Sigmoid colon (tissue), 7 donors: ENCODE measurements around the gene TTC38. TPM values are rescaled to one million over a fixed set of nuclear protein-coding genes. Genes with fewer than 3 reads are reported as not detected.

Source experiments
- DNase-seq: peaks from one replicate; pipeline ENCODE4 v3.0.0-alpha.2; 2019
- H3K27ac ChIP-seq, 4 donors: fragments of 200-600 bp; sonication (generic); one replicate each; pipeline ENCODE4 v1.5.1; 2016 to 2019; ENCODE audit warnings: mild to moderate bottlenecking in 1 of 4
- H3K27me3 ChIP-seq, 3 donors: fragments of 200-600 bp; sonication (generic); one replicate each; pipeline ENCODE4 v1.5.1; 2019; ENCODE audit warnings: mild to moderate bottlenecking in 1 of 3
- H3K36me3 ChIP-seq, 4 donors: fragments of 200-600 bp; sonication (generic); one replicate each; pipeline ENCODE4 v1.5.1; 2016 to 2019
- H3K4me1 ChIP-seq, 4 donors: fragments of 200-600 bp; sonication (generic); one replicate each; pipeline ENCODE4 v1.5.1; 2017 to 2019
- H3K4me3 ChIP-seq, 4 donors: fragments of 200-600 bp; sonication (generic); one replicate each; pipeline ENCODE4 v1.5.1; 2017 to 2019; ENCODE audit warnings: mild to moderate bottlenecking in 2 of 4, moderate library complexity in 1 of 4
- H3K9me3 ChIP-seq, 4 donors: fragments of 200-600 bp in 3 of 4; sonication (generic) in 3 of 4; one replicate each; pipeline versions ENCODE4 v1.5.1 to v1.6.1; 2013 to 2019
- EP300 ChIP-seq, 4 donors: sonication (generic); formaldehyde crosslinking; IDR thresholded peaks; one replicate each; pipeline ENCODE4 v1.6.1; 2017; ENCODE audit warnings: antibody characterized with exemption in 4 of 4
- POLR2A ChIP-seq, 2 donors: fragments of 450-650 bp; IDR thresholded peaks; one replicate each; pipeline ENCODE4 v1.6.1; 2016; ENCODE audit warnings: antibody characterized with exemption in 2 of 2, mild to moderate bottlenecking in 2 of 2, moderate library complexity in 2 of 2
- POLR2AphosphoS5 ChIP-seq, 4 donors: sonication (generic); formaldehyde crosslinking; IDR thresholded peaks; one replicate each; pipeline ENCODE4 v1.6.1; 2017; ENCODE audit warnings: antibody characterized with exemption in 4 of 4
- WGBS, 2 donors: extraction: QIAGEN DNeasy Blood & Tissue Kit; methylation state at CpG; one replicate each; pipeline ENCODE4 v1.1.7; 2013; 5-methylcytosine and 5-hydroxymethylcytosine counted together
- intact Hi-C: fragments of 100-400 bp; cut with DNase I; formaldehyde crosslinking; loops from one replicate; pipeline ENCODE4 v1.15.1; 2023
- polyA plus RNA-seq, 3 donors: library from polyadenylated mRNA; stranded (reverse); fragments of 200-250 nt; gene quantifications; one replicate each; pipeline ENCODE4 v1.2.3, GENCODE V29; 2013
- total RNA-seq, 4 donors: library from RNA; depleted of rRNA; stranded (reverse); fragments of >200 nt; gene quantifications; one replicate each; pipeline ENCODE4 v1.1.0, GENCODE V29; 2016
- TF ChIP-seq, protein P1 (sequence below), 4 experiments: fragments of 450-650 bp in 3 of 4; fragments of 200-600 bp in 1 of 4; IDR thresholded peaks; one replicate each; pipeline ENCODE4 v1.5.1; 2016 to 2019; ENCODE audit warnings: antibody characterized with exemption in 4 of 4, mild to moderate bottlenecking in 3 of 4, moderate library complexity in 2 of 4
- donor health status: healthy with polysubstance abuse.
- donor health status: Bipolar disorder and iron deficiency.
- donor health status: healthy.

The TTC38 gene
- total and polyA plus RNA-seq, 7 donors, result 34.6 to 105 (median 56.0) TPM

DNA sequence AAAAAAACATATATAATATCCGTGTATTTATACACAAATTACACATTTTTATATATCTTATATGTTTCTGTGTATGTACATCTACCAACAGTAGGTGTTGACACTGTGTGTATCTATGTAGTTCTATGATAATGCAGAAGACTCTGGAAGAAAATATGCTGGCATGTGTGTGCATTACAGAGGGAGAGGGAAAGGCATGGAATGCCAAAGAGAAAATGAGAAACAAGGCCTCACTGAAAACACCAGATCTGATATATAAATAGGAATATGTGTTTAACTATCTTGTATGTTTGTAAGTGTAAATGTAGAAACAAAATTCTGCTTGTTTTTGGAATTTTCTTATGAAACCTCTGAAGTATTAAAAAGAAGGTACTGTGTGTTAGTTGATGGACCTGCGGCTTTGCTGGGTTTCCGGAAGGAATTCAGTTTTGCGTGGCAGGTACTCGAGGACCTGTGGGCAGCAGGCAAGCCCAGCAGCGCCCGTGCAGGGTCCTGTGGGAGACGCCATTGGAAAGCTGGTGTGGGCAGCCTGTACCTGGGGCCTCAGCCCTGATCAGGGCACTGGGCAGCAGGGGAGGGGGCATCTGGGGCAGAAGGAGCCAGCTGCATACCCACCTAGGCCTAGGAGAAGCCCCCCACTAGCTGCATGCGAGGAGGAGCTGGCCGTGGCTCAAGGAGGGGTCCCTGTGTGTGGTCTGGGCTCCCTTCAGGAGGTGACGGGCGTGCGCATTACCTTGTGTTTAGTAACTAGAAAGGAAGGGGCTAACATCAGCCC, 60.1 kb downstream of the TTC38 start:
- intact Hi-C loops, result no loop called here
- no peak for TF ChIP-seq POLR2AphosphoS5 (IDR thresholded peaks at IDR 0.05)
- TF ChIP-seq, protein P1, sequence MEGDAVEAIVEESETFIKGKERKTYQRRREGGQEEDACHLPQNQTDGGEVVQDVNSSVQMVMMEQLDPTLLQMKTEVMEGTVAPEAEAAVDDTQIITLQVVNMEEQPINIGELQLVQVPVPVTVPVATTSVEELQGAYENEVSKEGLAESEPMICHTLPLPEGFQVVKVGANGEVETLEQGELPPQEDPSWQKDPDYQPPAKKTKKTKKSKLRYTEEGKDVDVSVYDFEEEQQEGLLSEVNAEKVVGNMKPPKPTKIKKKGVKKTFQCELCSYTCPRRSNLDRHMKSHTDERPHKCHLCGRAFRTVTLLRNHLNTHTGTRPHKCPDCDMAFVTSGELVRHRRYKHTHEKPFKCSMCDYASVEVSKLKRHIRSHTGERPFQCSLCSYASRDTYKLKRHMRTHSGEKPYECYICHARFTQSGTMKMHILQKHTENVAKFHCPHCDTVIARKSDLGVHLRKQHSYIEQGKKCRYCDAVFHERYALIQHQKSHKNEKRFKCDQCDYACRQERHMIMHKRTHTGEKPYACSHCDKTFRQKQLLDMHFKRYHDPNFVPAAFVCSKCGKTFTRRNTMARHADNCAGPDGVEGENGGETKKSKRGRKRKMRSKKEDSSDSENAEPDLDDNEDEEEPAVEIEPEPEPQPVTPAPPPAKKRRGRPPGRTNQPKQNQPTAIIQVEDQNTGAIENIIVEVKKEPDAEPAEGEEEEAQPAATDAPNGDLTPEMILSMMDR (IDR thresholded peaks at IDR 0.05), result no peak
- no peak for TF ChIP-seq EP300 (IDR thresholded peaks at IDR 0.05)
- TF ChIP-seq POLR2A (IDR thresholded peaks at IDR 0.05), result no peak
- 96 to 97% methylated on average over 13 of the region's 13 CpGs for WGBS, 2 donors
- no peaks in the 10 kb centered on the region for H3K4me1 ChIP-seq
- H3K27me3 ChIP-seq, result no peaks in the 10 kb centered on the region
- no peak overlapping the region for H3K4me3 ChIP-seq
- no peaks in the 10 kb centered on the region for H3K9me3 ChIP-seq
- no peaks in the 10 kb centered on the region for H3K36me3 ChIP-seq
- no peak overlapping the region for H3K27ac ChIP-seq
- DNase-seq, result no peak

DNA sequence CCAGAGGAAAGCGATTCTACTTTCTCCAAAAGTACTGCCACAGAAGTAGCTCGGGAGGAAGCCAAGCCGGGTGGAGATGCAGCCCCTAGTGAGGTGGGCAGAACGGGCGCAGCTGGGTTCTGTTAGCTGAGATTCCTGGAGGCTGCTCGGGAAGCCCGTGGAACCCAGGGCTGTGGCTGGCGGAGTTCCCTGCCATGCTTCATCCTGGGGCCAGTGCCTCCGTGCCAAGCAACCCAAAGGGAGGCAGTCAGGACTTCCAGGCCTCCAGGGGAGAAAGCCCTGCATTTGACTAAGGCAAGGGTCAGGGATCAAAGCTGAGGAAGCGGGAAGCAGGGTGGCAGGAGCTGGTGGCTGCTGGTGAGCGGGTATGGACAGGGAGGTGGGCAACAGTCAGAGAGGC, 61.0 kb downstream of the TTC38 start:
- Histone ChIP-seq H3K4me3 (no peak overlapping the region), H3K27me3 (no peaks in the 10 kb centered on the region), H3K27ac (no peak overlapping the region), H3K9me3 (no peaks in the 10 kb centered on the region), H3K4me1 (no peaks in the 10 kb centered on the region), H3K36me3 (no peaks in the 10 kb centered on the region)
- 98% methylated on average over 11 of the region's 11 CpGs for WGBS, 2 donors
- no peak for DNase-seq
- intact Hi-C loops, result no loop called here
- TF ChIP-seq POLR2A (IDR thresholded peaks at IDR 0.05), result no peak
- TF ChIP-seq, protein P1 (IDR thresholded peaks at IDR 0.05), result no peak
- no peak for TF ChIP-seq EP300 (IDR thresholded peaks at IDR 0.05)
- TF ChIP-seq POLR2AphosphoS5 (IDR thresholded peaks at IDR 0.05), result no peak

DNA sequence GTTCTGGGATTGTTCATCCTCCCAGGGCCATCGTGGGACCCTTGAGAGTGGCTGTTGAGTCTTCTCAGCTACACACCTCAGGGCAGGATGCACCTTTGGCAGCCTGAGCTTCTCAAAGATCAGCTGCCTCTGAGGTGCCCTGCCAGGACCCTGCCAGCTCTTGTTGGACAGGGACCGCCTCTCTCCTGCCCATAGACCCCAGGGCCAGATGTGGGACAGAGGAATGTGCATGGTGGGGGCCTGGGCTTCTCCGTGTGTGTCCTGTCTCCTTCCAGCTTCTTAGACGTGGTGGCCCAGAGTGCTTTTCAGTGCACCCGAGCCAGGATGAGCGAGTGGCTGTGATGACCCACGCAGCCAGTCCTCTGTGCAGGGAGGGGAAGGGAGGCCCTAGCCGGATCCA, 61.8 kb downstream of the TTC38 start:
- WGBS, 2 donors, result 93 to 96% methylated on average over 8 of the region's 8 CpGs
- intact Hi-C loops, result no loop called here
- no peak for DNase-seq
- Histone ChIP-seq H3K36me3 (no peaks in the 10 kb centered on the region), H3K27ac (no peak overlapping the region), H3K4me1 (peaks cover 0 to under 1% (median 0%) of the 10 kb centered on the region in 4 donors), H3K4me3 (no peak overlapping the region), H3K9me3 (no peaks in the 10 kb centered on the region), H3K27me3 (no peaks in the 10 kb centered on the region)
- no peak for TF ChIP-seq POLR2A (IDR thresholded peaks at IDR 0.05)
- TF ChIP-seq, protein P1 (IDR thresholded peaks at IDR 0.05), result no peak
- no peak for TF ChIP-seq POLR2AphosphoS5 (IDR thresholded peaks at IDR 0.05)
- no peak for TF ChIP-seq EP300 (IDR thresholded peaks at IDR 0.05)

DNA sequence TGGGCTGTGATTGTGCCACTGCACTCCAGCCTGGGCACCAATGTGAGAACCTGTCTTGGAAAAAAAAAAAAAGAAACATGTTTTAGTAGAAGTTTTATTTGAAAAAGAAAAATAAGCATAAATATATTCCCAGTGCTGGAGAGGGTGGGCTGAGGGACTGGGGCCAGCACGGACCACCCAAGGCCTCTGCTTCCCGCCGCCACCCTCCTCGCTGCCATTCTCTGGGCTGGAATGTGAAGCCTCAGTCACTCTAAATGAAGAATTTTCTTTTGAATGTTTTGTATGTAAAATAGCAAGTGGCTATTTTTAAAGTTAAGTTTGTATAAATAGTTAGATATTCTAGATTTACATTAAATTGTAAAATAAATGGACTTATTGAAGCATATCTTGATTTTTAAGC, 62.6 kb downstream of the TTC38 start:
- Histone ChIP-seq H3K9me3 (no peaks in the 10 kb centered on the region), H3K4me1 (peaks cover 0 to 5% (median 2%) of the 10 kb centered on the region in 4 donors), H3K27ac (no peak overlapping the region), H3K27me3 (no peaks in the 10 kb centered on the region), H3K4me3 (no peak overlapping the region), H3K36me3 (no peaks in the 10 kb centered on the region)
- TF ChIP-seq EP300 (IDR thresholded peaks at IDR 0.05), result no peak
- TF ChIP-seq POLR2A (IDR thresholded peaks at IDR 0.05), result no peak
- TF ChIP-seq POLR2AphosphoS5 (IDR thresholded peaks at IDR 0.05), result no peak
- TF ChIP-seq, protein P1 (IDR thresholded peaks at IDR 0.05), result no peak
- intact Hi-C loops, result no loop called here
- WGBS, 2 donors, result 97 to 99% methylated on average over 4 of the region's 4 CpGs
- no peak for DNase-seq
